Peyer's patch (tissue), 4 donors: ENCODE measurements around the gene FARSB. TPM values are rescaled to one million over a fixed set of nuclear protein-coding genes. Genes with fewer than 3 reads are reported as not detected.
A peak's percentile ranks its signal among the peaks of the same experiment; 100 is the strongest.

ENCODE experiments used
- DNase-seq, 3 donors: peaks; one replicate each; pipeline ENCODE4 v3.0.0-alpha.2; 2017 to 2019
- H3K27ac ChIP-seq, 4 donors: fragments of 200-600 bp; sonication (generic); one replicate each; pipeline ENCODE4 v1.5.1; 2016 to 2019
- H3K27me3 ChIP-seq, 2 donors: fragments of 200-600 bp; sonication (generic); one replicate each; pipeline ENCODE4 v1.5.1; 2019
- H3K36me3 ChIP-seq, 3 donors: fragments of 200-600 bp; sonication (generic); one replicate each; pipeline ENCODE4 v1.5.1; 2016 to 2019
- H3K4me1 ChIP-seq, 4 donors: fragments of 200-600 bp; sonication (generic); one replicate each; pipeline ENCODE4 v1.5.1; 2016 to 2019
- H3K4me3 ChIP-seq, 4 donors: fragments of 200-600 bp; sonication (generic); 1 replicate in 3 of 4; 2 replicates in 1 of 4; pipeline ENCODE4 v1.5.1; 2016 to 2019; ENCODE audit warnings: mild to moderate bottlenecking in 1 of 4
- H3K9me3 ChIP-seq, 4 donors: fragments of 200-600 bp; sonication (generic); one replicate each; pipeline ENCODE4 v1.5.1; 2016 to 2019; ENCODE audit warnings: mild to moderate bottlenecking in 1 of 4
- POLR2A ChIP-seq, 2 donors: fragments of 450-650 bp; IDR thresholded peaks; one replicate each; pipeline ENCODE4 v1.5.1; 2017; ENCODE audit warnings: antibody characterized with exemption in 2 of 2, mild to moderate bottlenecking in 2 of 2, moderate library complexity in 2 of 2
- total RNA-seq, 4 donors: library from RNA; depleted of rRNA; stranded (reverse); fragments of >200 nt; gene quantifications; one replicate each; pipeline ENCODE4 v1.1.0, GENCODE V29; 2016
- TF ChIP-seq, protein P1 (sequence below), 6 experiments: fragments of 450-650 bp in 4 of 6; fragments of 200-600 bp in 2 of 6; sonication (generic) in 1 of 6; IDR thresholded peaks; one replicate each; pipeline ENCODE4 v1.5.1; 2017 to 2019; ENCODE audit warnings: antibody characterized with exemption in 6 of 6, mild to moderate bottlenecking in 3 of 6, moderate library complexity in 1 of 6

Gene FARSB
- total RNA-seq, 4 donors from 2014 or later = 8.6 to 14.9 (median 11.7) TPM

DNA sequence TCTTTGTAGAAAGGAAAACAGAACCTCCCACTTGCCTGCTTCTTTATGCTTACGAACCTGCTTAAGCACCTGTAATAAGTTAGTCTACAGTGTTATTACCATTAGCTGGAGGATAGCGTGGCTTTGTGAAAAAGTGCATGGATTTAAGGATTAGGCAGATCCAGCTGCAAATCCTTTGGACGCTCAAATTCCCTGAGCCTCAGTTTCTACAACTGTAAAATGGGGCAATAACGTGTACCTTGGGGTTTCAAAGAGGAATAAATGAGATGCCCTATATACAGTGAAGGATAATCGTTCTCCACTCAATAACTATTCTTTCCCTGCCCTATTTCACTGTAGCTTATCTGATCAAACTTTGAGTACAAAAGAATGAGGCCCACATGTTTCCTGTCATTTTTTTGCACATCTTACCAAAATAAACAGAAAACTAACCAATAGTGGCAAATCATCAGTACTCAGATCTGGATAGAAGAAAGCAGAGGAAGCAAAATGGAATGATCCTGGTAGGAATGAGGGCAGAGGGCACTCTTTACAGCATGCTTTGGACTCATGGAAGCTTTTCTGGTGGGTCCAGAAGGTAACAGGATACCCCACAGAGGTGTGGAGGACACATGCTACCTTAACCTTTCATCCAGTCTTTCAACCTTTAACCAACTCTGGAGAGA lies 30.3 kb upstream of the FARSB start:
- Histone ChIP-seq H3K4me1 (no peaks in the 10 kb centered on the region), H3K9me3 (no peaks in the 10 kb centered on the region), H3K36me3 (no peaks in the 10 kb centered on the region), H3K4me3 (no peak overlapping the region), H3K27ac (no peak overlapping the region), H3K27me3 (no peaks in the 10 kb centered on the region)
- TF ChIP-seq POLR2A (IDR thresholded peaks at IDR 0.05) = no peak
- TF ChIP-seq, protein P1, sequence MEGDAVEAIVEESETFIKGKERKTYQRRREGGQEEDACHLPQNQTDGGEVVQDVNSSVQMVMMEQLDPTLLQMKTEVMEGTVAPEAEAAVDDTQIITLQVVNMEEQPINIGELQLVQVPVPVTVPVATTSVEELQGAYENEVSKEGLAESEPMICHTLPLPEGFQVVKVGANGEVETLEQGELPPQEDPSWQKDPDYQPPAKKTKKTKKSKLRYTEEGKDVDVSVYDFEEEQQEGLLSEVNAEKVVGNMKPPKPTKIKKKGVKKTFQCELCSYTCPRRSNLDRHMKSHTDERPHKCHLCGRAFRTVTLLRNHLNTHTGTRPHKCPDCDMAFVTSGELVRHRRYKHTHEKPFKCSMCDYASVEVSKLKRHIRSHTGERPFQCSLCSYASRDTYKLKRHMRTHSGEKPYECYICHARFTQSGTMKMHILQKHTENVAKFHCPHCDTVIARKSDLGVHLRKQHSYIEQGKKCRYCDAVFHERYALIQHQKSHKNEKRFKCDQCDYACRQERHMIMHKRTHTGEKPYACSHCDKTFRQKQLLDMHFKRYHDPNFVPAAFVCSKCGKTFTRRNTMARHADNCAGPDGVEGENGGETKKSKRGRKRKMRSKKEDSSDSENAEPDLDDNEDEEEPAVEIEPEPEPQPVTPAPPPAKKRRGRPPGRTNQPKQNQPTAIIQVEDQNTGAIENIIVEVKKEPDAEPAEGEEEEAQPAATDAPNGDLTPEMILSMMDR (IDR thresholded peaks at IDR 0.05) = no peak
- no peak for DNase-seq

DNA sequence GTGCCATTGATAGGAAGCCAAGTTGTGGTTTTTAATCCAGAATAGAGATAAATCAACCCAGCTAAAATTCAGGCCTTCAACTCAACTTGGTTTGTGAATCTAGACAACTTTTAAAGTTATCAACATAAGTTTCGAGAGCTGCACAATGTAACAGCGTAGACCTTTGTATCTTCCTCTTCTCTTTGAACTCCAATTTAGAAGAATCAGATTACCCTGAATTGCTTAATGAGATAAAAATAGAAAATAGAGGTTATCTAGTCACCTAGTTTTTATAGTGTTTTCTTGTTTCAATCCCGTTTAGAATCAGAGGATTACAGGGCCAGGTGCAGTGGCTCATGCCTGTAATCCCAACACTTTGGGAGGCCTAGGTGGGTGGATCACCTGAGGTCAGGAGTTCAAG lies 27.9 kb upstream of the FARSB start:
- no peaks in the 10 kb centered on the region for H3K36me3 ChIP-seq
- H3K27me3 ChIP-seq = no peaks in the 10 kb centered on the region
- DNase-seq = no peak
- no peak overlapping the region for H3K4me3 ChIP-seq
- H3K9me3 ChIP-seq = no peaks in the 10 kb centered on the region
- H3K27ac ChIP-seq = no peak overlapping the region
- TF ChIP-seq POLR2A (IDR thresholded peaks at IDR 0.05) = no peak
- TF ChIP-seq, protein P1 (IDR thresholded peaks at IDR 0.05) = no peak
- H3K4me1 ChIP-seq = no peaks in the 10 kb centered on the region

DNA sequence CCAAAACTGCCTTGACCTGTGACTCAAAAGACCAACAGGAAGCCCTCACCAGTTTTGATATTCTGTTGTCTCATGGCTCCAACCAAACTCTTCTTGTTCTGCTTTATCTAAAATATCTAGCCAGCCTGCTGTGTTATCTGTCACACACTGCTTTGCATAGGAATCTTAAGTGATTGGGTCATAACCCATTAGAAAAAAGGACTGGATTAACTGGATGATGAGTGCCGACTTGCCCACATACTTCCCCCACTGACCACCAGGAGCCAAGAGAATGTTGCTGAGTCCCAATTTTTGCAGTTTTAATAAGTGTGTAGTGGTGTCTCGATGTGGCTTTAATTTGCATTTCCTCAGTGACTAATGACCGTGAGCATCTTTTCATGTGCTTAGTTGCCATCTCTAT lies 22.1 kb upstream of the FARSB start:
- no peaks in the 10 kb centered on the region for H3K9me3 ChIP-seq
- H3K27me3 ChIP-seq = no peaks in the 10 kb centered on the region
- no peak overlapping the region for H3K27ac ChIP-seq
- no peak for DNase-seq
- no peak overlapping the region for H3K4me3 ChIP-seq
- H3K4me1 ChIP-seq = no peaks in the 10 kb centered on the region
- no peaks in the 10 kb centered on the region for H3K36me3 ChIP-seq
- TF ChIP-seq POLR2A (IDR thresholded peaks at IDR 0.05) = no peak
- TF ChIP-seq, protein P1 (IDR thresholded peaks at IDR 0.05) = no peak

DNA sequence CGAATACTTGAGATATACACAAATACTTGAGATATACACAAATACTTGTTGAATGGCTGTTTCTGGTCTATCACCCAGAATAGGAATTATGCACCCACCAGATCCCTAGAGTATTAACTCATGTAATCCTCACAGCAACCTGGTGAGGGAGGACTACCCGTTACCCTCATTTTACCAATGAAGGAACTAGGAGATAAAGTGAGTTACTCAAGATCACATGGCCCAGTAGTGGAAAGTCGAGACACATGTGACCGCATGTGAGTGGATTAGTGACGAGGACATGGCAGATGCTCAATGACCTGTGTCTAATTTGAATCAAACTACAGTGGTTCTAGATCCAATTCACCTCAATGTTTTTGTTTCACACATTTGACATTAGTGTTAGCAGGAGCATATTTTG lies 18.0 kb upstream of the FARSB start:
- H3K4me3 ChIP-seq = no peak overlapping the region
- H3K36me3 ChIP-seq = no peaks in the 10 kb centered on the region
- DNase-seq = no peak
- no peaks in the 10 kb centered on the region for H3K9me3 ChIP-seq
- H3K27ac ChIP-seq = no peak overlapping the region
- H3K27me3 ChIP-seq = peaks cover 0 to 7% of the 10 kb centered on the region in 2 donors
- TF ChIP-seq, protein P1 (IDR thresholded peaks at IDR 0.05) = no peak
- TF ChIP-seq POLR2A (IDR thresholded peaks at IDR 0.05) = no peak
- H3K4me1 ChIP-seq = peaks cover 0 to 16% (median 3%) of the 10 kb centered on the region in 4 donors

DNA sequence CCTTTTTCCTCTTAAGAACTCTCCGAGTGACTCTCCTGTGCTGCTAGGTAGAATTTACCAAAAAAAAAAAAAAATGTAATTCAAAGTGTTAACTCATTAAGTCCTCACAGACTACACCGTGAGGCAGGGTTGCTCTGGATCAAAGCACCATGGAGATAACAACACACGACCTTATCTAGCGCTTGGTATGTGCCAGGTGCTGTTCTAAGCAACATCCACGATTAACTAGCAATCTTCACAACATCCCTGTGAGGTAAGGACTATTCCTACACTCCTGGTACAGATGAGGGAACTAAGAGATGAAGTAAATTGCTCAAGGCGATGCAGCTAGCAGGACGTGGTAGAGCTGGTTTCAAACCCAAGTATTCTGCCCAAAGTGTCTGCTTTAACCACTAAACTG lies 17.4 kb upstream of the FARSB start:
- Histone ChIP-seq H3K4me1 (peaks cover 0 to 16% (median 3%) of the 10 kb centered on the region in 4 donors), H3K9me3 (no peaks in the 10 kb centered on the region), H3K27ac (no peak overlapping the region), H3K4me3 (no peak overlapping the region), H3K27me3 (peaks cover 0 to 7% of the 10 kb centered on the region in 2 donors), H3K36me3 (no peaks in the 10 kb centered on the region)
- TF ChIP-seq, protein P1 (IDR thresholded peaks at IDR 0.05) = no peak
- TF ChIP-seq POLR2A (IDR thresholded peaks at IDR 0.05) = no peak
- DNase-seq = no peak

DNA sequence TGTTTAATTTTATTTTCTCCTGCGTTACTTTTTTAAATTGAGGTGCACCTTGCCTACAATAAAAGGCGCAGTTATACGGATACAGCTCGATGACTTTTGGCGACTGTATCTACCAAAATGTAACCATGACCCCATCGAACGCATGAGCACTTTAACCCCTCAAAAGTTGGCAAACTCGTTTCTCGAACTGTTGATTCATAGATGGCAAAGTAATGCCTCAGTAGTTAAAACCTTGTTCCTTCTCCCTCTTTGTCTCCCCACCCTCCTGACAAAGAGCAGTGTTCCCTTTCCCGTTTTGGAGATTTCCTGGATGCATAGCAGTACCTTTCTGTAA lies 16.1 kb upstream of the FARSB start:
- Histone ChIP-seq H3K36me3 (no peaks in the 10 kb centered on the region), H3K27me3 (peaks cover 0 to 7% of the 10 kb centered on the region in 2 donors), H3K4me3 (peak overlapping the region in 2 of 4 donors; percentile 53 to 60), H3K9me3 (no peaks in the 10 kb centered on the region), H3K4me1 (peaks cover 0 to 16% (median 3%) of the 10 kb centered on the region in 4 donors), H3K27ac (no peak overlapping the region)
- DNase-seq = no peak
- TF ChIP-seq, protein P1 (IDR thresholded peaks at IDR 0.05) = no peak
- TF ChIP-seq POLR2A (IDR thresholded peaks at IDR 0.05) = no peak
